CD14-positive monocyte (primary cell): ENCODE data around the gene TDP2. TPM values are rescaled to one million over a fixed set of nuclear protein-coding genes. Genes with fewer than 3 reads are reported as not detected.

Source experiments
- DNase-seq, 3 donors: peaks; one replicate each; pipeline ENCODE4 v3.0.0-alpha.2; 2011 to 2022
- H2AFZ ChIP-seq: 2 replicates; pipeline ENCODE4 v1.6.0; 2012; ENCODE audit warnings: mild to moderate bottlenecking, low read depth, low read length, inconsistent platforms; ENCODE audit not compliant: insufficient read depth, poor library complexity, severe bottlenecking
- H3K27ac ChIP-seq, 2 donors: 1 replicate in 1 of 2; 2 replicates in 1 of 2; pipeline ENCODE4 v1.5.1; 2012 to 2013; ENCODE audit warnings: low read length in 2 of 2, control low read depth in 1 of 2, inconsistent platforms in 1 of 2, low read depth in 1 of 2, mild to moderate bottlenecking in 1 of 2
- H3K27me3 ChIP-seq, 2 donors: one replicate each; pipeline versions ENCODE4 v1.6.0 to v1.6.1; 2011 to 2013; ENCODE audit warnings: low read length in 2 of 2; ENCODE audit not compliant: control insufficient read depth in 2 of 2, insufficient read depth in 2 of 2
- H3K36me3 ChIP-seq, 2 donors: replicated peaks in 1 of 2; 1 replicate in 1 of 2; 2 replicates in 1 of 2; pipeline versions ENCODE4 v1.5.1 to v1.6.1; 2012 to 2013; ENCODE audit warnings: low read length in 2 of 2, control low read depth in 1 of 2, inconsistent platforms in 1 of 2, mild to moderate bottlenecking in 1 of 2; ENCODE audit not compliant: insufficient read depth in 2 of 2, control insufficient read depth in 1 of 2
- H3K4me1 ChIP-seq, 2 donors: 1 replicate in 1 of 2; 2 replicates in 1 of 2; pipeline versions ENCODE4 v1.5.1 to v1.6.1; 2012 to 2013; ENCODE audit warnings: low read length in 2 of 2, control low read depth in 1 of 2, inconsistent platforms in 1 of 2, mild to moderate bottlenecking in 1 of 2, moderate library complexity in 1 of 2; ENCODE audit not compliant: insufficient read depth in 2 of 2, control insufficient read depth in 1 of 2
- H3K4me2 ChIP-seq: replicated peaks from 2 replicates; pipeline ENCODE3; 2012; ENCODE audit warnings: low read length, moderate library complexity, mild to moderate bottlenecking; ENCODE audit not compliant: poor library complexity, severe bottlenecking; ENCODE audit errors: extremely low read depth
- H3K4me3 ChIP-seq, 3 experiments: fragments of 200-600 bp in 1 of 3; sonication (generic) in 1 of 3; replicated peaks in 1 of 3; 1 replicate in 2 of 3; 2 replicates in 1 of 3; pipeline ENCODE4 v1.5.1; 2011 to 2013; ENCODE audit warnings: low read length in 3 of 3, mild to moderate bottlenecking in 3 of 3, control low read depth in 2 of 3, low read depth in 2 of 3, inconsistent platforms in 1 of 3, moderate library complexity in 1 of 3
- H3K79me2 ChIP-seq: 2 replicates; pipeline ENCODE4 v1.6.0; 2012; ENCODE audit warnings: mild to moderate bottlenecking, control low read depth, inconsistent platforms, low read length, moderate library complexity; ENCODE audit not compliant: insufficient read depth
- H3K9ac ChIP-seq: 2 replicates; pipeline ENCODE4 v1.6.0; 2017; ENCODE audit warnings: low read length, mild to moderate bottlenecking; ENCODE audit not compliant: insufficient read depth, poor library complexity, severe bottlenecking
- H3K9me3 ChIP-seq, 2 donors: replicated peaks in 1 of 2; 1 replicate in 1 of 2; 2 replicates in 1 of 2; pipeline versions ENCODE4 v1.5.1 to v1.6.1; 2012 to 2013; ENCODE audit warnings: low read length in 2 of 2, control low read depth in 1 of 2; ENCODE audit not compliant: control insufficient read depth in 1 of 2, insufficient read depth in 1 of 2
- H4K20me1 ChIP-seq: 2 replicates; pipeline ENCODE4 v1.6.0; 2012; ENCODE audit warnings: mild to moderate bottlenecking, low read length, control low read depth, moderate library complexity; ENCODE audit not compliant: insufficient read depth
- H3K27ac Mint-ChIP-seq, 7 donors: one replicate each; pipeline ENCODE4 v1.8.0; 2020; ENCODE audit warnings: mild to moderate bottlenecking in 7 of 7, mixed read lengths in 7 of 7, moderate library complexity in 6 of 7, inconsistent platforms in 2 of 7
- H3K27me3 Mint-ChIP-seq, 3 donors: one replicate each; pipeline ENCODE4 v1.8.0; 2021 to 2022; ENCODE audit warnings: low read depth in 3 of 3, mild to moderate bottlenecking in 3 of 3, mixed read lengths in 3 of 3, moderate library complexity in 3 of 3, inconsistent platforms in 1 of 3
- H3K36me3 Mint-ChIP-seq, 2 donors: one replicate each; pipeline ENCODE4 v1.8.0; 2020; ENCODE audit warnings: mixed read lengths in 2 of 2, inconsistent platforms in 1 of 2, mild to moderate bottlenecking in 1 of 2
- H3K4me1 Mint-ChIP-seq: one replicate; pipeline ENCODE4 v1.8.0; 2020; ENCODE audit warnings: mild to moderate bottlenecking, mixed read lengths
- H3K4me3 Mint-ChIP-seq, 2 donors: one replicate each; pipeline ENCODE4 v1.8.0; 2020; ENCODE audit warnings: mild to moderate bottlenecking in 2 of 2, mixed read lengths in 2 of 2, moderate library complexity in 1 of 2
- H3K9me3 Mint-ChIP-seq, 7 donors: one replicate each; pipeline ENCODE4 v1.8.0; 2020 to 2022; ENCODE audit warnings: mixed read lengths in 7 of 7, mild to moderate bottlenecking in 6 of 7, moderate library complexity in 6 of 7, inconsistent platforms in 2 of 7
- WGBS: methylation state at CpG from one replicate; pipeline ENCODE4 v1.1.5; 2013; ENCODE audit warnings: missing lambda C conversion rate; ENCODE audit not compliant: insufficient coverage; 5-methylcytosine and 5-hydroxymethylcytosine counted together
- intact Hi-C, 2 donors: fragments of 100-400 bp; cut with micrococcal nuclease; formaldehyde crosslinking; loops; one replicate each; pipeline versions ENCODE4 v1.15.0 to v1.15.1; 2023
- polyA plus RNA-seq, 3 donors: library from polyadenylated mRNA; depleted of rRNA in 1 of 3; unstranded in 2 of 3; stranded (reverse) in 1 of 3; fragments of 300-500 nt in 2 of 3; fragments of >200 nt in 1 of 3; fragmentation: Illumina TruSeq in 2 of 3; gene quantifications; 1 replicate in 2 of 3; 2 replicates in 1 of 3; pipeline ENCODE4 v1.2.3, GENCODE V29; 2012 to 2021
- TF ChIP-seq, protein P1 (sequence below): fragments of 200-600 bp; IDR thresholded peaks from one replicate; pipeline ENCODE4 v1.8.0; 2022; ENCODE audit warnings: antibody characterized with exemption, mild to moderate bottlenecking

Gene TDP2
- polyA plus RNA-seq, 3 donors: 21.0 to 24.2 (median 21.8) TPM

DNA sequence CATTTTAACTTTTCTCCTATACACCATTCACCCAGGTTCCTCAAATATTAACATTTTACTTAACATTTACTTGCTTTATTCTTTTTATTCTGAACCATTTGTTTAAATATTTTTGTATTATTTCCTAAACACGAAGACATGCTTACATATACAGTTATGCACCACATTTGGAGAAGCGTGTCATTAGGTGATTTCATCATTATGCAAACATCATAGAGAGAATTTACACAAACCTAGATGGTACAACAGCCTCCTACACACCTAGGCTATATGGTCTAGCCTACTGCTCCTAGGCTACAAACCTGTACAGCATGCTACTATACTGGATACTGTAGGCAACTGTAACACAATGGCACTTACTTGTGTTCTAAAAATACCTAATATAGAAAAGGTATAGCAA is 6.6 kb downstream of the TDP2 start:
- H3K36me3 Mint-ChIP-seq: peaks cover 60 to 70% of the 10 kb centered on the region in 2 donors
- no peak overlapping the region for H3K4me3 Mint-ChIP-seq
- intact Hi-C loops: loop anchor here in 1 of 2 donors (10.0 kb wide), 1 partner anchor 65 kb away; no protein-coding TSS in a partner anchor
- Histone ChIP-seq H3K9ac (no peak overlapping the region), H3K9me3 (no peaks in the 10 kb centered on the region), H3K27ac (peak overlapping the region in 1 of 2 donors; percentile 81), H3K36me3 (peaks cover 32 to 65% of the 10 kb centered on the region in 2 donors), H3K4me2 (no peak overlapping the region), H2AFZ (no peak overlapping the region), H3K27me3 (no peaks in the 10 kb centered on the region), H3K79me2 (peaks cover 48% of the 10 kb centered on the region), H4K20me1 (peaks cover 12% of the 10 kb centered on the region), H3K4me1 (peaks cover 24 to 30% of the 10 kb centered on the region in 2 donors), H3K4me3 (no peak overlapping the region)
- peak overlapping the region in 6 of 7 donors; percentile 76 to 88 (median 78) for H3K27ac Mint-ChIP-seq
- TF ChIP-seq, protein P1, sequence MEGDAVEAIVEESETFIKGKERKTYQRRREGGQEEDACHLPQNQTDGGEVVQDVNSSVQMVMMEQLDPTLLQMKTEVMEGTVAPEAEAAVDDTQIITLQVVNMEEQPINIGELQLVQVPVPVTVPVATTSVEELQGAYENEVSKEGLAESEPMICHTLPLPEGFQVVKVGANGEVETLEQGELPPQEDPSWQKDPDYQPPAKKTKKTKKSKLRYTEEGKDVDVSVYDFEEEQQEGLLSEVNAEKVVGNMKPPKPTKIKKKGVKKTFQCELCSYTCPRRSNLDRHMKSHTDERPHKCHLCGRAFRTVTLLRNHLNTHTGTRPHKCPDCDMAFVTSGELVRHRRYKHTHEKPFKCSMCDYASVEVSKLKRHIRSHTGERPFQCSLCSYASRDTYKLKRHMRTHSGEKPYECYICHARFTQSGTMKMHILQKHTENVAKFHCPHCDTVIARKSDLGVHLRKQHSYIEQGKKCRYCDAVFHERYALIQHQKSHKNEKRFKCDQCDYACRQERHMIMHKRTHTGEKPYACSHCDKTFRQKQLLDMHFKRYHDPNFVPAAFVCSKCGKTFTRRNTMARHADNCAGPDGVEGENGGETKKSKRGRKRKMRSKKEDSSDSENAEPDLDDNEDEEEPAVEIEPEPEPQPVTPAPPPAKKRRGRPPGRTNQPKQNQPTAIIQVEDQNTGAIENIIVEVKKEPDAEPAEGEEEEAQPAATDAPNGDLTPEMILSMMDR: no peak
- H3K27me3 Mint-ChIP-seq: no peaks in the 10 kb centered on the region
- no peaks in the 10 kb centered on the region for H3K9me3 Mint-ChIP-seq
- WGBS: no CpG with 5 or more reads among the region's 2 CpGs
- peaks cover 30% of the 10 kb centered on the region for H3K4me1 Mint-ChIP-seq
- DNase-seq: peak in 2 of 3 donors; percentile 11 to 27

DNA sequence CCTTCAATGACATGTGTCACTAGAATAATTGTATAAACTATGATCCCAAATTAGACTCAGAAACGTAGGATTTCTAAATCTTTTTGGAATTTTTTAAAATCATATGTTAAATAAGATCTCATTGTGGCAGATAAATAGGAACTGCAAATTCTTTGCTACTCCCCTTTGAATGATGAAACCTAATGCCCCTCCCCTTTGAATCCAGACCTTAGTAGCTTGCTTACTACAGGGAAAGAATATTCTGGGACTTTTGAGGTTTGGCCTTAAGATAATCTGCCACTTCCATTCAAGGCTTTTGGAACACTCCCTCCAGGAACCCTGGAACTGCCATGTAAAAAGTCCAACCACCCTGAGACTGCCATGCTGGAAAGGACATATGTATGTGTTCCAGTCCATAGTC is 7.1 kb downstream of the TDP2 start:
- no peak overlapping the region for H3K4me3 Mint-ChIP-seq
- H4K20me1 ChIP-seq: peaks cover 12% of the 10 kb centered on the region
- peak overlapping the region; percentile 76 to 91 (median 82) for H3K27ac Mint-ChIP-seq
- peaks cover 43% of the 10 kb centered on the region for H3K79me2 ChIP-seq
- intact Hi-C loops: no loop called here
- H3K27me3 Mint-ChIP-seq: no peaks in the 10 kb centered on the region
- TF ChIP-seq, protein P1: no peak
- H3K4me2 ChIP-seq: no peak overlapping the region
- H2AFZ ChIP-seq: no peak overlapping the region
- peaks cover 37 to 70% of the 10 kb centered on the region in 2 donors for H3K36me3 ChIP-seq
- H3K9ac ChIP-seq: peak overlapping the region; percentile 6
- no peak overlapping the region for H3K4me3 ChIP-seq
- H3K4me1 Mint-ChIP-seq: peaks cover 24% of the 10 kb centered on the region
- DNase-seq: peak in 2 of 3 donors; percentile 21 to 31
- no peaks in the 10 kb centered on the region for H3K9me3 Mint-ChIP-seq
- peaks cover 60 to 71% of the 10 kb centered on the region in 2 donors for H3K36me3 Mint-ChIP-seq
- no peaks in the 10 kb centered on the region for H3K27me3 ChIP-seq
- H3K9me3 ChIP-seq: no peaks in the 10 kb centered on the region
- H3K27ac ChIP-seq: peak overlapping the region; percentile 13 to 81
- WGBS: no CpG with 5 or more reads among the region's 1 CpG
- H3K4me1 ChIP-seq: peaks cover 18 to 24% of the 10 kb centered on the region in 2 donors
